ENCODE data around the gene WDR31. TPM values are rescaled to one million over a fixed set of nuclear protein-coding genes. Genes with fewer than 3 reads are reported as not detected.

The WDR31 gene
- polyA plus RNA-seq, 2 of the 4 experiments (the other 2 are of a cell fraction) = 1.9 to 2.9 TPM

DNA sequence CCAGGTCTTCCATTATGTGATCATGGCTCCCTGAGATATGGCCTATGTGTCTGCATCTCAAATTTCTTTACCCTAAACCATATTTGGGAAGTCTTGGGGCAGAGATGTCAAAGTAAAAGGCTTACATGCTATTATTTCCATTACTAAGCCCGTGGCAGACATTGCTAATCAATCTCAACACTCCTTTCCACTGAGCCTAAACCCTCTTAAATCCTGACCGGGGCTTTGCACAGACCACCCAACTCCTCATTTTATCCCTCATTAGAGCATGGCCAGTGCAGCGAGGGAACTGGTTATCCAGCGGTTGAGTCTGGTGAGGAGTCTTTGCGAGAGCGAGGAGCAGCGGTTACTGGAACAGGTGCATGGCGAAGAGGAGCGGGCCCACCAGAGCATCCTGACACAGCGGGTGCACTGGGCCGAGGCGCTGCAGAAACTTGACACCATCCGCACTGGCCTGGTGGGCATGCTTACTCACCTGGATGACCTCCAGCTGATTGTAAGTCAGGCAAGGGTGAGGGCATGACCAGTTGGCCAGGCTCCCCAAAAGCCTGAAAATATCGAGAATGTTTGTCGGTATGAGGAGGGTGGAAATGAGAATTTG lies 20.3 kb upstream of the WDR31 start:
- DNase-seq (ENCODE audit: low read depth in 1 of 2, low spot score in 1 of 2) = no peak
- no peak overlapping the region for H3K4me3 ChIP-seq
- no peak overlapping the region for H3K27ac ChIP-seq
- H3K9me3 ChIP-seq = no peaks in the 10 kb centered on the region
- no peak for ATAC-seq
- POLR2A ChIA-PET = no interaction called here
- FAIRE-seq = no peak
- no peak for TF ChIP-seq CHD2 (IDR thresholded peaks at IDR 0.05; ENCODE audit: low read length, partially characterized antibody)
- TF ChIP-seq PHF8 (IDR thresholded peaks at IDR 0.05; ENCODE audit: borderline replicate concordance, low read depth) = no peak
- TF ChIP-seq BHLHE40 (IDR thresholded peaks at IDR 0.05; ENCODE audit: low read depth, low read length) = no peak
- TF ChIP-seq, protein P1, sequence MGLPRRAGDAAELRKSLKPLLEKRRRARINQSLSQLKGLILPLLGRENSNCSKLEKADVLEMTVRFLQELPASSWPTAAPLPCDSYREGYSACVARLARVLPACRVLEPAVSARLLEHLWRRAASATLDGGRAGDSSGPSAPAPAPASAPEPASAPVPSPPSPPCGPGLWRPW (IDR thresholded peaks at IDR 0.05) = no peak
- no peak for TF ChIP-seq SMC3 (IDR thresholded peaks at IDR 0.05)
- TF ChIP-seq, protein P2, sequence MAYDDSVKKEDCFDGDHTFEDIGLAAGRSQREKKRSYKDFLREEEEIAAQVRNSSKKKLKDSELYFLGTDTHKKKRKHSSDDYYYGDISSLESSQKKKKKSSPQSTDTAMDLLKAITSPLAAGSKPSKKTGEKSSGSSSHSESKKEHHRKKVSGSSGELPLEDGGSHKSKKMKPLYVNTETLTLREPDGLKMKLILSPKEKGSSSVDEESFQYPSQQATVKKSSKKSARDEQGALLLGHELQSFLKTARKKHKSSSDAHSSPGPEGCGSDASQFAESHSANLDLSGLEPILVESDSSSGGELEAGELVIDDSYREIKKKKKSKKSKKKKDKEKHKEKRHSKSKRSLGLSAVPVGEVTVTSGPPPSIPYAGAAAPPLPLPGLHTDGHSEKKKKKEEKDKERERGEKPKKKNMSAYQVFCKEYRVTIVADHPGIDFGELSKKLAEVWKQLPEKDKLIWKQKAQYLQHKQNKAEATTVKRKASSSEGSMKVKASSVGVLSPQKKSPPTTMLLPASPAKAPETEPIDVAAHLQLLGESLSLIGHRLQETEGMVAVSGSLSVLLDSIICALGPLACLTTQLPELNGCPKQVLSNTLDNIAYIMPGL (CRISPR knock-in tag; IDR thresholded peaks at IDR 0.05; ENCODE audit: borderline replicate concordance) = no peak
- TF ChIP-seq, protein P3, sequence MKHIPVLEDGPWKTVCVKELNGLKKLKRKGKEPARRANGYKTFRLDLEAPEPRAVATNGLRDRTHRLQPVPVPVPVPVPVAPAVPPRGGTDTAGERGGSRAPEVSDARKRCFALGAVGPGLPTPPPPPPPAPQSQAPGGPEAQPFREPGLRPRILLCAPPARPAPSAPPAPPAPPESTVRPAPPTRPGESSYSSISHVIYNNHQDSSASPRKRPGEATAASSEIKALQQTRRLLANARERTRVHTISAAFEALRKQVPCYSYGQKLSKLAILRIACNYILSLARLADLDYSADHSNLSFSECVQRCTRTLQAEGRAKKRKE (CRISPR knock-in tag; IDR thresholded peaks at IDR 0.05; ENCODE audit: low read depth) = no peak
- TF ChIP-seq KDM5A (IDR thresholded peaks at IDR 0.05) = no peak
- no peak for TF ChIP-seq EHMT2 (IDR thresholded peaks at IDR 0.05; ENCODE audit: low read depth)
- TF ChIP-seq NFE2L2 (conservative IDR thresholded peaks at IDR 0.05; ENCODE audit: low read length) = no peak
- no peak for TF ChIP-seq BCL3 (IDR thresholded peaks at IDR 0.05)
- no peak for TF ChIP-seq RNF2 (IDR thresholded peaks at IDR 0.05; ENCODE audit: borderline replicate concordance, low read depth)
- no peak for TF ChIP-seq JUNB (IDR thresholded peaks at IDR 0.05)
- TF ChIP-seq EHF (CRISPR knock-in tag; IDR thresholded peaks at IDR 0.05) = no peak
- TF ChIP-seq ELK1 (IDR thresholded peaks at IDR 0.05; ENCODE audit: low read depth, low read length) = no peak
- TF ChIP-seq SREBF2 (IDR thresholded peaks at IDR 0.05) = no peak
- no peak for TF ChIP-seq FOXS1 (CRISPR knock-in tag; IDR thresholded peaks at IDR 0.05)
- no peak for TF ChIP-seq RCOR1 (IDR thresholded peaks at IDR 0.05; ENCODE audit: low read depth, low read length)
- no peak for TF ChIP-seq FOSL2 (IDR thresholded peaks at IDR 0.05)
- no peak for TF ChIP-seq FOSL2 (CRISPR knock-in tag; IDR thresholded peaks at IDR 0.05)
- TF ChIP-seq HOXB13 (CRISPR knock-in tag; IDR thresholded peaks at IDR 0.05; ENCODE audit: low read depth) = no peak
- 84% methylated on average over 15 of the region's 15 CpGs for WGBS (ENCODE audit: missing lambda C conversion rate)
- CTCF ChIA-PET = interaction anchor here (0.6 to 2.5 kb wide), 5 partner anchors 10 to 493 kb away, joined by 3 to 10 read pairs (median 4); no protein-coding TSS in a partner anchor
- H3K4me2 ChIP-seq = no peak overlapping the region
- peaks cover 13% of the 10 kb centered on the region for H3K4me1 ChIP-seq

DNA sequence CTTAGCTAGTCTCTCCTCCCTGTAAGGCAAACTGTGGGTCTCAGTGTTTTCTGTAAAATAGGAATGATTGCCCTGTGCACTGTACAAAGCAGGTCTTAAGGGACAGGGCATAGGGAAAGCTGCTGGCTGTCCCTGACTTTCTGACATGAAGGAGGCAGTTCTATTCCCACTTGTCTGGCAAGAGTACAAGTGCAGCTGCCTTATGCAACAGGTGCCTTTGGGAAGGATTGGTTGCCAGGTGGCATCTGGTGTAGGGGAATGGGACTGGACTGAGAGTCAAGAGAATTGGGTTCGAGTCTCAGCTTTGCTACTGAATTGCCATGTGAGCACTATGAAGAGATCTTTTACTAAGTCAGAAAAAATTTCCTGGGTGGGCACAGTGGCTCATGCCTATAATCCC lies 19.3 kb upstream of the WDR31 start:
- FAIRE-seq = no peak
- TF ChIP-seq HOXA7 (CRISPR knock-in tag; IDR thresholded peaks at IDR 0.05) = no peak
- no peak for TF ChIP-seq HDAC2 (IDR thresholded peaks at IDR 0.05)
- TF ChIP-seq CHD4 (IDR thresholded peaks at IDR 0.05; ENCODE audit: borderline replicate concordance) = no peak
- TF ChIP-seq, protein P4, sequence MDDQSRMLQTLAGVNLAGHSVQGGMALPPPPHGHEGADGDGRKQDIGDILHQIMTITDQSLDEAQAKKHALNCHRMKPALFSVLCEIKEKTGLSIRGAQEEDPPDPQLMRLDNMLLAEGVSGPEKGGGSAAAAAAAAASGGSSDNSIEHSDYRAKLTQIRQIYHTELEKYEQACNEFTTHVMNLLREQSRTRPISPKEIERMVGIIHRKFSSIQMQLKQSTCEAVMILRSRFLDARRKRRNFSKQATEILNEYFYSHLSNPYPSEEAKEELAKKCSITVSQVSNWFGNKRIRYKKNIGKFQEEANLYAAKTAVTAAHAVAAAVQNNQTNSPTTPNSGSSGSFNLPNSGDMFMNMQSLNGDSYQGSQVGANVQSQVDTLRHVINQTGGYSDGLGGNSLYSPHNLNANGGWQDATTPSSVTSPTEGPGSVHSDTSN (IDR thresholded peaks at IDR 0.05) = no peak
- TF ChIP-seq EHF (CRISPR knock-in tag; IDR thresholded peaks at IDR 0.05) = no peak
- TF ChIP-seq MYC (IDR thresholded peaks at IDR 0.05; ENCODE audit: borderline replicate concordance, low read length) = no peak
- no peak for TF ChIP-seq HEYL (CRISPR knock-in tag; IDR thresholded peaks at IDR 0.05)
- no peak overlapping the region for H3K4me2 ChIP-seq
- H3K9me3 ChIP-seq = no peaks in the 10 kb centered on the region
- peaks cover 13% of the 10 kb centered on the region for H3K4me1 ChIP-seq
- ATAC-seq = no peak
- H3K4me3 ChIP-seq = no peak overlapping the region
- H3K27ac ChIP-seq = no peak overlapping the region
- ChIA-PET POLR2A (no interaction called here), CTCF (interaction anchor here (1.0 to 1.1 kb wide), 3 partner anchors 10 to 49 kb away, joined by 3 to 4 read pairs (median 3); partner anchors contain the start of gene BSPRY)
- 32% methylated on average over 1 of the region's 1 CpG for WGBS (ENCODE audit: missing lambda C conversion rate)
- no peak for DNase-seq (ENCODE audit: low read depth in 1 of 2, low spot score in 1 of 2)

All from A549 (cell line).